Body of pancreas (tissue), 4 donors: ENCODE data around the gene COL23A1.

ENCODE experiments used
- POLR2A ChIP-seq, 3 donors: fragments of 450-650 bp; IDR thresholded peaks; one replicate each; pipeline ENCODE4 v1.6.1; 2016; ENCODE audit warnings: antibody characterized with exemption in 3 of 3, mild to moderate bottlenecking in 2 of 3
- TF ChIP-seq, protein P1 (sequence below), 7 experiments: fragments of 450-650 bp in 4 of 7; fragments of 200-600 bp in 3 of 7; sonication (generic) in 3 of 7; IDR thresholded peaks; one replicate each; pipeline ENCODE4 v1.5.1; 2016 to 2019; ENCODE audit warnings: antibody characterized with exemption in 7 of 7

GRCh38 chr5:178236126-178236525 is 354.1 kb downstream of the COL23A1 start:
- TF ChIP-seq, protein P1, sequence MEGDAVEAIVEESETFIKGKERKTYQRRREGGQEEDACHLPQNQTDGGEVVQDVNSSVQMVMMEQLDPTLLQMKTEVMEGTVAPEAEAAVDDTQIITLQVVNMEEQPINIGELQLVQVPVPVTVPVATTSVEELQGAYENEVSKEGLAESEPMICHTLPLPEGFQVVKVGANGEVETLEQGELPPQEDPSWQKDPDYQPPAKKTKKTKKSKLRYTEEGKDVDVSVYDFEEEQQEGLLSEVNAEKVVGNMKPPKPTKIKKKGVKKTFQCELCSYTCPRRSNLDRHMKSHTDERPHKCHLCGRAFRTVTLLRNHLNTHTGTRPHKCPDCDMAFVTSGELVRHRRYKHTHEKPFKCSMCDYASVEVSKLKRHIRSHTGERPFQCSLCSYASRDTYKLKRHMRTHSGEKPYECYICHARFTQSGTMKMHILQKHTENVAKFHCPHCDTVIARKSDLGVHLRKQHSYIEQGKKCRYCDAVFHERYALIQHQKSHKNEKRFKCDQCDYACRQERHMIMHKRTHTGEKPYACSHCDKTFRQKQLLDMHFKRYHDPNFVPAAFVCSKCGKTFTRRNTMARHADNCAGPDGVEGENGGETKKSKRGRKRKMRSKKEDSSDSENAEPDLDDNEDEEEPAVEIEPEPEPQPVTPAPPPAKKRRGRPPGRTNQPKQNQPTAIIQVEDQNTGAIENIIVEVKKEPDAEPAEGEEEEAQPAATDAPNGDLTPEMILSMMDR (IDR thresholded peaks at IDR 0.05), result no peak
- TF ChIP-seq POLR2A (IDR thresholded peaks at IDR 0.05), result no peak
